Measurements from ENCODE around the gene HIC1.
A peak's percentile ranks its signal among the peaks of the same experiment; 100 is the strongest.

Gene HIC1

GRCh38 chr17:2060681-2061440 lies 6.0 kb downstream of the HIC1 start:
- DNase-seq (ENCODE audit: low read depth in 3 of 3), result no peak

- DNase-seq (ENCODE audit: low read depth in 3 of 3), result no peak
These were observed 6.6 kb downstream of the HIC1 start for GRCh38 chr17:2061441-2061958.

GRCh38 chr17:2062571-2063183 lies 7.8 kb downstream of the HIC1 start:
- no peak for DNase-seq (ENCODE audit: low read depth in 3 of 3)

GRCh38 chr17:2063261-2064146 lies 8.6 kb downstream of the HIC1 start:
- no peak for DNase-seq (ENCODE audit: low read depth in 3 of 3)

- no peak for DNase-seq (ENCODE audit: low read depth in 3 of 3)
These were observed 9.2 kb downstream of the HIC1 start for GRCh38 chr17:2064147-2064489.

GRCh38 chr17:2064520-2064971 lies 9.6 kb downstream of the HIC1 start:
- no peak for DNase-seq (ENCODE audit: low read depth in 3 of 3)

GRCh38 chr17:2064980-2065785 lies 10.3 kb downstream of the HIC1 start:
- DNase-seq (ENCODE audit: low read depth in 3 of 3), result peak in 1 of 3 experiments; percentile 39

- no peak for DNase-seq (ENCODE audit: low read depth in 3 of 3)
These were observed 11.1 kb downstream of the HIC1 start for GRCh38 chr17:2065949-2066400.

- DNase-seq (ENCODE audit: low read depth in 3 of 3), result no peak
These were observed 12.2 kb downstream of the HIC1 start for GRCh38 chr17:2067048-2067561.

GRCh38 chr17:2067608-2068024 lies 12.7 kb downstream of the HIC1 start:
- no peak for DNase-seq (ENCODE audit: low read depth in 3 of 3)

GRCh38 chr17:2068031-2068518 lies 13.2 kb downstream of the HIC1 start:
- no peak for DNase-seq (ENCODE audit: low read depth in 3 of 3)

- no peak for DNase-seq (ENCODE audit: low read depth in 3 of 3)
These were observed 13.7 kb downstream of the HIC1 start for GRCh38 chr17:2068519-2069051.

- DNase-seq (ENCODE audit: low read depth in 3 of 3), result no peak
These were observed 15.5 kb downstream of the HIC1 start for GRCh38 chr17:2070241-2071023.

- no peak for DNase-seq (ENCODE audit: low read depth in 3 of 3)
These were observed 16.1 kb downstream of the HIC1 start for GRCh38 chr17:2071024-2071385.

- no peak for DNase-seq (ENCODE audit: low read depth in 3 of 3)
These were observed 16.8 kb downstream of the HIC1 start for GRCh38 chr17:2071455-2072281.

GRCh38 chr17:2074919-2075318 lies 20.0 kb downstream of the HIC1 start:
- DNase-seq (ENCODE audit: low read depth in 3 of 3), result no peak

- no peak for DNase-seq (ENCODE audit: low read depth in 3 of 3)
These were observed 20.6 kb downstream of the HIC1 start for GRCh38 chr17:2075336-2076086.
